IgD-negative memory B cell (primary cell): ENCODE measurements around the gene DIP2A. TPM values are rescaled to one million over a fixed set of nuclear protein-coding genes. Genes with fewer than 3 reads are reported as not detected.
A peak's percentile ranks its signal among the peaks of the same experiment; 100 is the strongest.

Experiments used
- H3K27ac Mint-ChIP-seq, 3 donors: one replicate each; pipeline ENCODE4 v1.8.0; 2020 to 2022; ENCODE audit warnings: mild to moderate bottlenecking in 3 of 3, mixed read lengths in 3 of 3, moderate library complexity in 1 of 3
- H3K27me3 Mint-ChIP-seq: one replicate; pipeline ENCODE4 v1.8.0; 2021; ENCODE audit warnings: mixed read lengths
- H3K36me3 Mint-ChIP-seq: one replicate; pipeline ENCODE4 v1.8.0; 2020; ENCODE audit warnings: mild to moderate bottlenecking, mixed read lengths
- H3K4me1 Mint-ChIP-seq, 3 donors: one replicate each; pipeline ENCODE4 v1.8.0; 2020 to 2022; ENCODE audit warnings: mixed read lengths in 3 of 3, mild to moderate bottlenecking in 1 of 3
- H3K4me3 Mint-ChIP-seq, 4 donors: one replicate each; pipeline ENCODE4 v1.8.0; 2020 to 2022; ENCODE audit warnings: mild to moderate bottlenecking in 4 of 4, mixed read lengths in 4 of 4, moderate library complexity in 3 of 4
- H3K9me3 Mint-ChIP-seq, 3 donors: one replicate each; pipeline ENCODE4 v1.8.0; 2020 to 2021; ENCODE audit warnings: mixed read lengths in 3 of 3, mild to moderate bottlenecking in 1 of 3
- polyA plus RNA-seq: library from polyadenylated mRNA; unstranded; fragments of 300-500 nt; fragmentation: Illumina TruSeq; gene quantifications from one replicate; pipeline ENCODE4 v1.2.3, GENCODE V29; 2021

Gene DIP2A
- polyA plus RNA-seq, 1 donor from 2014 or later, result 7.6 TPM

DNA sequence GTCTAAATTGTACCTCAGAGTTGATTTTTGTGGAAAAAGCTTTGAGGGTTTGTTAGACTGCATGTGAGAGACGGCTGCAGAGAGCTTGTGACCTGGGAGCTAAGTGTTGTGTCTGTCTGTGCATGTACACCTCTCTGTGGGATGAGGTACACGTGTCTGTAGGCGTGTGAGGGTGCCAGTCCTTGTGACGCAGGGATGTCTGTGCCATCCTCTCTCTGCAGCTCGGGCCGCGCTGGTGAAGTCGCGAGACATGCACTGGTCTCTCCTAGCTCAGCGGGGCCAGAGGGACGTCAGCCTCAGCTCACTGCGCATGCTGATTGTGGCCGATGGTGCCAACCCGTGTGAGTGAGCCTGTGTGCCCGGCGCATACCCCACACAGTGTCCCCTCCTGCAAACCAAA is 79.6 kb downstream of the DIP2A start:
- H3K4me1 Mint-ChIP-seq, result peaks cover 0 to 1% (median 0%) of the 10 kb centered on the region in 3 donors
- H3K9me3 Mint-ChIP-seq, result no peaks in the 10 kb centered on the region
- H3K36me3 Mint-ChIP-seq, result peaks cover 18% of the 10 kb centered on the region

DNA sequence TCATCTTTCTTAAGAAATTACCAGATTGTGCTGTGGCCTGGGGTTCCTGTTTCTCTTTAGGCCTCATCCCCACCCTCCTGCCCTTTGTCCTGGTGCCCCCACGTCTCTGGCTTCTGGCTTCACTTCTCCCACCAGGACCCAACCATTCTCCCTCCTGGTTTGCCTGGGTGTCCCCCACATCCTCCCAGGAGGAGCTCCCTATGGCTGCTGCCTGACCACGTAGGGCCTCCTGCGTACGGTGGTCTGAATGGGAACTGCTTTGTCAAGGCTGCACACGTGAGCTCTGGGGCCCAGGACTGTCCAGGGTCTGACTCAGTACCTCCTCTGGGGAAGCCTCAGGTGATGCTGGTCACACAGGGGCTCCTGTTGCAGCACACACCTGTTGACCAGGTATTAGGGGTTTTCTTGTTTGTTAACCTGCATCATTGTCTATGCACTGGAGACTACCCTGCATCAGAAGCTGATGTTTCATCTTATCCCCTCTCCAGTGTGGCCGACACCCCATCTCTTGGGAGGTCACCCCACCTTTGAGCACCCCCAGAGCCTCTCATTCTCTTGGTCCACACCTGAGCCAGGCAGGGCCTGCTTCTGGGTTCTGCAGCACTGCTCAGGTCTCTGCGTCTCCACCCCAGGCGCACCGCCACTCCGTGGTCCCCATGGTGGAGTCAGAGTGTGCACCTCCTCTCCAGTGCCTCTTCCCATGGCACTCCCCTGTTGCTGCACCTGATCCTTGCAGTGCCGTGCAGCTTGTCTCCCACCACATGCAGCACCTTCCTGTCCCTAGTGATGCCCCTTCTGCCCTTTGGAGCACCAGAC is 80.4 kb downstream of the DIP2A start:
- no peak overlapping the region for H3K4me3 Mint-ChIP-seq
- no peaks in the 10 kb centered on the region for H3K9me3 Mint-ChIP-seq
- H3K4me1 Mint-ChIP-seq, result peaks cover 0 to 1% (median 0%) of the 10 kb centered on the region in 3 donors
- peaks cover 21% of the 10 kb centered on the region for H3K36me3 Mint-ChIP-seq
- no peaks in the 10 kb centered on the region for H3K27me3 Mint-ChIP-seq
- no peak overlapping the region for H3K27ac Mint-ChIP-seq

More for the DNA sequence above, 79.6 kb downstream of the DIP2A start:
- H3K27me3 Mint-ChIP-seq, result no peaks in the 10 kb centered on the region
- H3K27ac Mint-ChIP-seq, result peak overlapping the region in 1 of 3 donors; percentile 46
- no peak overlapping the region for H3K4me3 Mint-ChIP-seq

DNA sequence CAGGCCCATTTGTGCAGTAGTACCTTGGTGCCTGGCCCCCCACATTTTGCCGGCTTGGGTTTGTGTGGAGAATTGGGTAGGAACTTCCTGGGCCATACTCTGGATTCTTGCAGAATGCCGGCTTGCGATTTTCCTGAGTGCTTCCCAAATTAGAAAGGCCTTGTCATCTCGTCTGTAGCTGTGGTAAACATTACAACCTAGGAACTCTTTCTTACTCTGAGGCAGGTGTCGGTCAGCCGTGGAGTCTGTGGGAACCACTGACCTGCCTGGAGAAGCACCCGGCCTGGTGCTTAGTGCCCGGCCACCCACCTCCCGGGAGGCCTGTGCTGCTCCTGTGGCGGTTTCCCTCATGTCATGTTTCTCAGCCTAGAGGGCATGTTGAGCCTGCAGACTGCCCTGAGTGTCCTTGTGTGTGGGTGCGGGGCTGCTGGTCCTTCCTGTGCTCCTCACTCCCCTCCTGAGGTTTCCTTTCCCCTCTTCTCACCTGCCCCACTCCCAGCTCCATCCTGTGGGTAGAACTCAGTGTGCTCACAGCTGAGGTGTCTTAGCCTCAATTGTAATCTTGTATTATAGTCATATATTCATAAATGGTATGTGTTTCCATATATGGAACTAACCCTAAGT is 81.5 kb downstream of the DIP2A start:
- Mint-ChIP-seq H3K4me1 (peaks cover 0 to 1% (median 0%) of the 10 kb centered on the region in 3 donors), H3K4me3 (no peak overlapping the region), H3K36me3 (peaks cover 21% of the 10 kb centered on the region), H3K27me3 (no peaks in the 10 kb centered on the region), H3K27ac (no peak overlapping the region), H3K9me3 (no peaks in the 10 kb centered on the region)

DNA sequence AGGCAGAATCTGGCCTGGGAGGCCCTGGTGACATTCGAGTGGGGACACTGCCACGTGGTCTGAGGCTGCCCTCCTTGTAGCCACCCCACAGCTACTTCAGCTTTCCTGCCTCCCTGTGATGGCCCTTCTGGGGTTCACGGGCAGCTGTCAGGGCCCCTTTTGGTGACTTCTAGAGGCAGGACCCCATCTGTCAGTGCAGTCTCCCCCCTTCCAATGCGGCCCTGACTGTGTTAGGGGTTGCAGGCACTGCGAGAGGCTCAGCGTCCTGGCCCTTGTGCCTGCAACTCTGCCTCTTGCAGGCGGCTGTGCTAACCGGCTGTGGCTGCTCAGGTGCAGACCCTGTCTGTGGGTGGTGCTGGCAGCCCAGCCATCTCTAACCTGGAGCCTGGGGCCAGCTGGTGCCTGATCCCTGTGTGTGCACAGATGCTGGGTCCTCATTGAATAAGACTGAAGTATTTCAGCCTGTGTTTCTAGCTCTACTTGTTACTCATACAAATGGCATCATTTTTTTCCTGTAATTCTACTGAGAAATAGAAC is 84.0 kb downstream of the DIP2A start:
- peaks cover 0 to 1% (median 0%) of the 10 kb centered on the region in 3 donors for H3K4me1 Mint-ChIP-seq
- H3K27ac Mint-ChIP-seq, result peak overlapping the region in 1 of 3 donors; percentile 31
- peaks cover 13% of the 10 kb centered on the region for H3K36me3 Mint-ChIP-seq
- no peak overlapping the region for H3K4me3 Mint-ChIP-seq
- no peaks in the 10 kb centered on the region for H3K27me3 Mint-ChIP-seq
- H3K9me3 Mint-ChIP-seq, result no peaks in the 10 kb centered on the region

DNA sequence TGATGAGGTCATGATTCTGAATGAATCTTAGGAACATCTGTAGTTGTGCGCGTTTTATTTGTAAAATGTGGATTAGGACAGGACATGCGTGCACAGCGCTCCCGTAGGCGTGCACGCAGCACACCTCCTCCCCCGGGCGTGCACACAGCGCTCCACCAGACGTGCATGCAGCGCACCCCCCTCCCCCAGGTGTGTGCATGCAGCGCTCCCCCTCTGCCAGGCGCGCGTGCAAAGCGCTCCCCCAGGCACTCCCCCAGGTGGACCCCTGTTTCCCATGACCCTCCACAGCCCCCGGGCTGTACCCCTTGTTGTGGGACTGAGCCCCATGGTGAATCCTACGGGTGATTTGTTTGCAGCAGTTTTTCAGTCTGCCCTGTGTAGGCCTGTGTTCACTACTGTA is 84.6 kb downstream of the DIP2A start:
- Mint-ChIP-seq H3K36me3 (peaks cover 12% of the 10 kb centered on the region), H3K9me3 (peaks cover 0 to 2% (median under 1%) of the 10 kb centered on the region in 3 donors), H3K27ac (peak overlapping the region in 1 of 3 donors; percentile 31), H3K4me3 (no peak overlapping the region), H3K27me3 (no peaks in the 10 kb centered on the region), H3K4me1 (peaks cover under 1 to 1% (median 1%) of the 10 kb centered on the region in 3 donors)

DNA sequence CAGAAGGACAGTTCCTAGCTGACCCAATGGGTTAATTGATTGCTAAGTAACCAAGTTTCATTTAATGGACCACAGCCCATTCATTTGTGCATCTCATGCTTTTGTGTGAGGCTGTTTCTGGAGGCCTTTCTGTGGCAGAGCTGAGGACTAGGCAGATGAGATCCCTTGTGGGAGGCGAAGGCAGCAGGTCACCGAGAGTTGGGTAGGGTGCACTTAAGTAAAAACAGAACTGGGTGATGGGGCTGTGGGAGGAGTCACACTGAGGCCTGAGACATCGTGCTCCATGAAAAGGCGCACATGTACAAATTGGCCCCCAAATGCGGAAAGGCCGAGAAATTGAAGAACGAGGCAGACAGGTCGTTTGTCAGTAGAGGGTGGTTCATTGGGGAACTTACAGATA is 85.3 kb downstream of the DIP2A start:
- H3K27ac Mint-ChIP-seq, result peak overlapping the region in 1 of 3 donors; percentile 7
- H3K4me3 Mint-ChIP-seq, result no peak overlapping the region
- H3K27me3 Mint-ChIP-seq, result no peaks in the 10 kb centered on the region
- peaks cover 15% of the 10 kb centered on the region for H3K36me3 Mint-ChIP-seq
- peaks cover 4 to 5% (median 4%) of the 10 kb centered on the region in 3 donors for H3K4me1 Mint-ChIP-seq
- H3K9me3 Mint-ChIP-seq, result peaks cover 0 to 3% (median 2%) of the 10 kb centered on the region in 3 donors

DNA sequence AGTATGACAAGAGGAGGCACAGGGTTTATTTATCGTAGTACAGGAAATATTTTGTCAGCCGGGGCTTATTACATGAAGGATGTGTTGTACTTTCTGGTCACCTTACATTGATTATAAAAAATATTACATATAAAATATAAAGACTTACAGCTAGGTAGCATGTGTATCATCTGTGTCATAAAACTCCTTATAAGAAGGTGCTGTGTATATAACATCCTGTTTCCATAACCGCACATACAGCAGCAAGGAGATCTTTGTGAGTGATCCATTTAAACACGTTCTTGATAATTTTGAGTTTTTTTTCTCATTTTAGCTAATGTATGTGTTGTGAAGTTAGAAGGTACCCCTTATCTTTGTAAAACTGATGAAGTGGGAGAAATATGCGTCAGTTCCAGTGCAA is 86.1 kb downstream of the DIP2A start:
- H3K27ac Mint-ChIP-seq, result no peak overlapping the region
- H3K9me3 Mint-ChIP-seq, result peaks cover 0 to 3% (median 2%) of the 10 kb centered on the region in 3 donors
- H3K36me3 Mint-ChIP-seq, result peaks cover 16% of the 10 kb centered on the region
- H3K4me1 Mint-ChIP-seq, result peaks cover 4 to 7% (median 5%) of the 10 kb centered on the region in 3 donors
- no peak overlapping the region for H3K4me3 Mint-ChIP-seq
- H3K27me3 Mint-ChIP-seq, result no peaks in the 10 kb centered on the region

DNA sequence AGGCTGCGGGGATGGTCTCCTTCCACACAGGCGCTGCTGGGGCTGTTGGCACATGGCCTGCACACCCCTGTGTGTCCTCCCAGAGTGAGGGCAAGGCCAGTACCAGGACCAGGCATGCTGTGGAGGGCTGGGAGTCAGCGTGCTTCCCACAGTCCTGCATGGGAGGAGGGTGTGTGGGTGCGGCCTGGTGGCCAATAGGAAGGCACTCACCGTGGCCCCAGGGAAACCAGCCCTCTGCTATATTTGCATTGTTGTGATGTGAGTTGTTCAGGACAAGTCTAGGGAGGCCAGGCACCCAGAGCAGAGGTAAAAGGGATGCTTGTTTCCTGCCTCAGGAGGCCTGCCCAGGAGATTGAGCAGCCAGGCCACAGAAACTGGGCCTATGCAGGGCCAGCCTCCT is 86.7 kb downstream of the DIP2A start:
- Mint-ChIP-seq H3K4me3 (no peak overlapping the region), H3K27ac (no peak overlapping the region), H3K9me3 (peaks cover 0 to 3% (median 2%) of the 10 kb centered on the region in 3 donors), H3K36me3 (peaks cover 16% of the 10 kb centered on the region), H3K27me3 (no peaks in the 10 kb centered on the region), H3K4me1 (peaks cover 5 to 10% (median 9%) of the 10 kb centered on the region in 3 donors)

DNA sequence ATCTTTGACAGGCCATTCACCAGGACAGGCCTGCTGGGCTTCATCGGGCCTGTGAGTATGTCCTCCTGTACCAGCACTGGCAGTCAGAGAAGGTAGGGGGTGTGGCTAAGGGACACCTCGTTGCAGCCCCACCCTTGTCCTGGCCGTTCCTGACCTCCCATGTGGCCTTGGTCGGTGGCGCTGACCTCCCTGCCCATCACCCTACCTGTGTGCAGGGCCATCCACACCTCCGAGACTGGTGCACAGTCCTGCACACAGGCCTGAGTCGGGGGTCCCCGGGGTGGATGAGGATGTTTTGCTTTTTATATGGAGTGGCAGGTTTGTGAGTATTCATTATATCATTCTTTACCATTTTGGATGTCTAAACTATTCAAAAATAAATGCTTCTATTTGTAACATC is 87.2 kb downstream of the DIP2A start:
- Mint-ChIP-seq H3K36me3 (peaks cover 16% of the 10 kb centered on the region), H3K27ac (no peak overlapping the region), H3K4me3 (no peak overlapping the region)

DNA sequence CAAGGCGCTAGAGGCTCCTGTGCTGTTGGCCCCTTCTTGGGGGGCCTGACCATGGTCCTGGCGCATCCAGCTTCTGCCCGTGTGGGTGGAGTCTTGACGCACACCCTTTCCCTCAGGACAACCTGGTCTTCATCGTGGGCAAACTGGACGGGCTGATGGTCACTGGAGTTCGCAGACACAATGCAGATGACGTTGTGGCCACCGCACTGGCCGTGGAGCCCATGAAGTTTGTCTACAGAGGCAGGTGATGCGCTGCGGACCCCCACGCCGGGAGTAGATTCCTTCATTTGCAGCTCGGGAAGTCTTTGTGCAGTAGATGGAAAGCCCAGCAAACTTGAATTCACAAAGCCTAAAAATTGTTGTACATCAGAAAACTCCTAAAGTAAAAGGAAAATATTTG is 88.1 kb downstream of the DIP2A start:
- Mint-ChIP-seq H3K27me3 (no peaks in the 10 kb centered on the region), H3K4me3 (no peak overlapping the region), H3K27ac (peak overlapping the region in 1 of 3 donors; percentile 9), H3K4me1 (peaks cover 12 to 20% (median 16%) of the 10 kb centered on the region in 3 donors), H3K36me3 (peaks cover 13% of the 10 kb centered on the region), H3K9me3 (peaks cover 0 to 3% (median 2%) of the 10 kb centered on the region in 3 donors)

More for the DNA sequence above, 87.2 kb downstream of the DIP2A start:
- Mint-ChIP-seq H3K9me3 (peaks cover 0 to 3% (median 2%) of the 10 kb centered on the region in 3 donors), H3K4me1 (peaks cover 11 to 15% (median 14%) of the 10 kb centered on the region in 3 donors), H3K27me3 (no peaks in the 10 kb centered on the region)

DNA sequence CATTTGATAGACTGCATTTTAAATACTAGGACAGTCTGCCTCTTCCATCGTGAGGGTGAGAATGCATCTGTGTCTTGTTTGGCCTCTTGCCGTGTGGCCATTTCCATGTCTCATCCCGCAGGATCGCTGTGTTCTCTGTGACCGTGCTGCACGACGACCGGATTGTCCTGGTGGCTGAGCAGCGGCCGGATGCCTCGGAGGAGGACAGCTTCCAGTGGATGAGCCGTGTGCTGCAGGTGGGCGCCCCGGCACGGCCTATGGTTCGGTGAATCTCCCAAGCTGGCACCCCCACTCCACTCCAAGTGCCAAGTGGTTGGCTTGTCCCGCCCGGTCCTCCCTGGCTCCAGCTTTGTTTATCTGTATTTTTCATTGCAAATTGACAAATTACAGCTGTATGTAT is 91.0 kb downstream of the DIP2A start:
- peaks cover 0 to 3% (median 2%) of the 10 kb centered on the region in 3 donors for H3K9me3 Mint-ChIP-seq
- H3K4me3 Mint-ChIP-seq, result no peak overlapping the region
- no peaks in the 10 kb centered on the region for H3K27me3 Mint-ChIP-seq
- no peak overlapping the region for H3K27ac Mint-ChIP-seq
- peaks cover 5% of the 10 kb centered on the region for H3K36me3 Mint-ChIP-seq
- H3K4me1 Mint-ChIP-seq, result peaks cover 16 to 20% (median 17%) of the 10 kb centered on the region in 3 donors

DNA sequence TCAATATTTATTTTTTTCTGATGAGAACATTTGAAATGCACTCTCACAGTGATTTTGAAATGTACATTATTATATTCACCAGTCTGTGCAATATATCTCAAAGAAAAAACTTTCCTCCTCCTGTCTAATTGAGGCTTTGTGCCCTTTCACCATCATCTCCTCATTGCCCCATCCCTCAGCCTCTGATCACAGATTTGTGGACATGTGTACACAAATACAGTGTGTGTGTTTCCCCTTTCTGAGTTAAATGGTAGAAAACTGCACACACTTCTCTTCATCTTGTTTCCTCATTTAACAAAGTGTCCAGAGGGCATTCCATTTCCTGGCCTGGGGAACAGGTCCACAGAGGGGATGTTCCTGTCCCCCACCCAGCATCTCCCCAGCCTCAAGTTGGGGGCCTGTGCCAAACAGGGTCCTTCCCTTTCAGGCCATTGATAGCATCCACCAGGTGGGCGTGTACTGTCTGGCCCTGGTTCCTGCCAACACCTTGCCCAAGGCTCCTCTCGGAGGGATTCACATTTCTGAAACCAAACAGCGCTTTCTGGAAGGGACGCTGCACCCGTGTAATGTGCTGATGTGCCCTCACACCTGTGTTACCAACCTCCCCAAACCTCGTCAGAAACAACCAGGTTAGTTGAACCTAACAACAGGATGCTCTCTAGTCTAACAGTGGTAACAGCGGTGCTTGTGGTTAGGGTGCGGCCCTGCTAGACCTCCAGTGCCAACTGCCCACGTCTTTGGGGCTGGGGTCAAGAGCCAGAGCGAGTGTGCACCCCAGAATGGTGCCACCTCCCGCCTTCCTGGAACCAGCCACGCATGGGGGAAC is 91.6 kb downstream of the DIP2A start:
- H3K27ac Mint-ChIP-seq, result peak overlapping the region; percentile 79 to 91 (median 88)
- peaks cover 16 to 20% (median 17%) of the 10 kb centered on the region in 3 donors for H3K4me1 Mint-ChIP-seq
- peaks cover 0 to 3% (median 2%) of the 10 kb centered on the region in 3 donors for H3K9me3 Mint-ChIP-seq
- peaks cover 5% of the 10 kb centered on the region for H3K36me3 Mint-ChIP-seq
- H3K27me3 Mint-ChIP-seq, result no peaks in the 10 kb centered on the region
- H3K4me3 Mint-ChIP-seq, result peak overlapping the region in 3 of 4 donors; percentile 9 to 82 (median 80)

DNA sequence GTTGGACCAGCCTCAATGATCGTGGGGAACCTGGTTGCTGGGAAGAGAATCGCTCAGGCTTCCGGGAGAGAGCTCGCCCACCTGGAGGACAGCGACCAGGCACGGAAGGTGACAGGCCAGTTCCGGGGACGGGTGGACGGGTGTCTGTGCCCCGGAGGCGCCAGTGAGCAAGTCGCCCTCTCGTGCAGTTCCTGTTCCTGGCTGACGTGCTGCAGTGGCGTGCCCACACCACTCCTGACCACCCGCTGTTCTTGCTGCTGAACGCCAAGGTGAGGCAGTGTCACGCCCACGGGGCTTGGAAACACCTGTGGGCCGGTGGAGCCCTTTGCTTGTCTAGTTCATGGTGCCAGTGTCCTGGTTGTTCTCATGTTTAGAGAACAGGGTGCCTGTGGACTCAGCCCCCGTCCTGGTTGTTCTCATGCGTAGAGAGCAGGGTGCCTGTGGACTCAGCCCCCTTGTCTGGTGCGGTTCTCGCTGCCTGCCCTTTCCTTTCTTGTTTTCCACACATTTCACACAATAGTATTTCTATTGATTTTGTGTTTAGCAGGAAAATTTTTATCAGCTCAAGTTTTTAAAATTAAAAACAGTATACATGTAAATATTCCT is 93.0 kb downstream of the DIP2A start:
- Mint-ChIP-seq H3K4me1 (peaks cover 16 to 20% (median 17%) of the 10 kb centered on the region in 3 donors), H3K9me3 (peaks cover 0 to 3% (median 2%) of the 10 kb centered on the region in 3 donors), H3K4me3 (peak overlapping the region in 3 of 4 donors; percentile 25 to 83 (median 82)), H3K36me3 (peaks cover 8% of the 10 kb centered on the region), H3K27me3 (no peaks in the 10 kb centered on the region), H3K27ac (peak overlapping the region; percentile 48 to 91 (median 73))

DNA sequence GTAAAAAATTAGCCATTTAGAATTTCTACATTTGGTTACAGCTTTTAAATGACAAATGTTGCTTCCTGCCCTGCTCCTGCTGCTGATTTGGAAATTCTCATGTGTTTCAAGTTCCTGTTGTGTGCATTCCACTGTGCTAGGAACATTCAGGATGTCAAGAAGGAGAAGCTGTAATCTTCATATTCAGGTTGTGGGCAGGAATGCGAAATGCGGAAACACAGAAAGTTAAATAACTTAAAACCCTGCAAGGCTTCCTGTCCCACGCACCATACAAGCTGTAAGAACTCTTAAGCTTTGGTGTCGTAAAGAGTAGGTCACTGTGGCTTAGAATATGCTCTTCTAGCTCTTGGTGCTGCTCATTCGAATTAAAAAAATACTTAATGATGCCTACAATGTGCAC is 93.6 kb downstream of the DIP2A start:
- Mint-ChIP-seq H3K9me3 (peaks cover 0 to 3% (median 2%) of the 10 kb centered on the region in 3 donors), H3K27me3 (no peaks in the 10 kb centered on the region), H3K4me3 (no peak overlapping the region), H3K4me1 (peaks cover 16 to 20% (median 17%) of the 10 kb centered on the region in 3 donors), H3K27ac (peak overlapping the region; percentile 31 to 91 (median 48)), H3K36me3 (peaks cover 10% of the 10 kb centered on the region)
